HepG2 (cell line): Measurements from ENCODE around the gene VGLL3. TPM values are rescaled to one million over a fixed set of nuclear protein-coding genes. Genes with fewer than 3 reads are reported as not detected.

Experiments used
- ATAC-seq: fragments of 200-7000 bp; cut with Tn5 transposase; 3 replicates; pipeline ENCODE4 v1.9.1; 2020; ENCODE audit warnings: mild to moderate bottlenecking, moderate library complexity
- BruUV-seq: library from RNA; stranded (reverse); fragments of 400-500 nt; replicated peaks from 2 replicates; lab custom pipeline; 2021; lab: Mats Ljungman, UMichigan
- CTCF ChIA-PET: fragments of 300-600 bp; formaldehyde crosslinking; extraction: SDS; loops from one replicate; lab custom pipeline; 2021; ENCODE audit warnings: low total read pairs, inconsistent platforms, low intra/inter-chr PET ratio; lab: Yijun Ruan, JAX
- POLR2A ChIA-PET: fragments of 350-600 bp; sonication (Branson Sonifier 250); formaldehyde crosslinking; loops from one replicate; lab custom pipeline; 2020; ENCODE audit warnings: antibody characterized with exemption, inconsistent platforms; lab: Yijun Ruan, JAX
- DNase-seq: peaks from one replicate; pipeline ENCODE4 v3.0.0-alpha.2; 2015; ENCODE audit warnings: low spot score
- FAIRE-seq: peaks from 3 replicates; lab custom pipeline; 2011; peaks lifted over from hg19 to GRCh38; lab: Jason Lieb, UNC
- H2AFZ ChIP-seq: one replicate; pipeline ENCODE4 v1.6.1; 2011; ENCODE audit warnings: low read length, inconsistent platforms
- H3K27ac ChIP-seq: fragments of 300-600 bp; 3 replicates; pipeline ENCODE4 v1.8.0; 2011; ENCODE audit warnings: mixed run types, mild to moderate bottlenecking, mixed read lengths, low read length, inconsistent platforms; ENCODE audit not compliant: insufficient read depth; ENCODE audit errors: extremely low read length
- H3K27me3 ChIP-seq, 2 experiments: fragments of 200-600 bp in 1 of 2; 2 replicates in 1 of 2; 3 replicates in 1 of 2; pipeline versions ENCODE4 v1.6.0 to v1.8.0; 2011; ENCODE audit warnings: low read length in 2 of 2, mild to moderate bottlenecking in 2 of 2, moderate library complexity in 2 of 2, inconsistent platforms in 1 of 2; ENCODE audit not compliant: insufficient read depth in 2 of 2, control insufficient read depth in 1 of 2
- H3K36me3 ChIP-seq, 2 experiments: fragments of 200-600 bp in 1 of 2; replicated peaks in 1 of 2; 2 replicates in 1 of 2; 3 replicates in 1 of 2; pipeline versions ENCODE4 v1.5.1 to v1.8.0; 2011; ENCODE audit warnings: low read length in 2 of 2, inconsistent platforms in 1 of 2; ENCODE audit not compliant: insufficient read depth in 2 of 2, control insufficient read depth in 1 of 2
- H3K4me1 ChIP-seq: 2 replicates; pipeline ENCODE4 v1.5.1; 2012; ENCODE audit warnings: low read length, inconsistent platforms; ENCODE audit not compliant: insufficient read depth
- H3K4me2 ChIP-seq: 2 replicates; pipeline ENCODE4 v1.6.0; 2011; ENCODE audit warnings: low read depth, low read length, inconsistent platforms
- H3K4me3 ChIP-seq, 3 experiments: fragments of 200-600 bp in 1 of 3; sonication (generic), shearing (Covaris generic) in 1 of 3; replicated peaks in 1 of 3; 2 replicates each; pipeline ENCODE4 v1.5.1; 2011 to 2016; ENCODE audit warnings: low read length in 3 of 3, inconsistent platforms in 2 of 3, low read depth in 2 of 3, mild to moderate bottlenecking in 2 of 3, control low read depth in 1 of 3, mixed read lengths in 1 of 3; ENCODE audit not compliant: insufficient read depth in 1 of 3
- H3K79me2 ChIP-seq: one replicate; pipeline ENCODE4 v1.6.1; 2011; ENCODE audit warnings: low read length, inconsistent platforms; ENCODE audit not compliant: insufficient read depth
- H3K9ac ChIP-seq: 2 replicates; pipeline ENCODE4 v1.6.0; 2011; ENCODE audit warnings: mild to moderate bottlenecking, low read depth, low read length, inconsistent platforms; ENCODE audit not compliant: insufficient read depth
- H3K9me3 ChIP-seq: 2 replicates; pipeline ENCODE4 v1.5.1; 2012; ENCODE audit warnings: mild to moderate bottlenecking, low read length
- H4K20me1 ChIP-seq: 2 replicates; pipeline ENCODE4 v1.6.0; 2011; ENCODE audit warnings: inconsistent platforms, mild to moderate bottlenecking, low read length, moderate library complexity; ENCODE audit not compliant: insufficient read depth
- ATF1 ChIP-seq: IDR thresholded peaks from 2 replicates; pipeline ENCODE4 v1.6.1; 2016; ENCODE audit warnings: mild to moderate bottlenecking, control low read depth
- BORCS8-MEF2B ChIP-seq: sonication (generic); formaldehyde crosslinking; IDR thresholded peaks from 2 replicates; pipeline ENCODE4 v1.8.0; 2022; ENCODE audit warnings: mild to moderate bottlenecking, missing genetic modification reagents
- FOXA3 ChIP-seq: IDR thresholded peaks from 2 replicates; pipeline ENCODE4 v1.6.1; 2016; ENCODE audit warnings: missing genetic modification reagents, missing compliant biosample characterization
- GZF1 ChIP-seq: sonication (generic); formaldehyde crosslinking; IDR thresholded peaks from 2 replicates; pipeline ENCODE4 v1.5.1; 2020; ENCODE audit warnings: mild to moderate bottlenecking, missing genetic modification reagents
- KDM4B ChIP-seq: sonication (generic); formaldehyde crosslinking; IDR thresholded peaks from 2 replicates; pipeline ENCODE4 v1.4.0; 2020; ENCODE audit warnings: missing genetic modification reagents
- MEIS1 ChIP-seq: sonication (generic); formaldehyde crosslinking; IDR thresholded peaks from 2 replicates; pipeline ENCODE4 v1.9.0; 2021; ENCODE audit warnings: mild to moderate bottlenecking, missing genetic modification reagents, moderate library complexity, borderline replicate concordance
- PHB2 ChIP-seq: fragments of 450-650 bp; IDR thresholded peaks from 2 replicates; pipeline ENCODE4 v1.6.1; 2018; ENCODE audit not compliant: partially characterized antibody
- PLSCR1 ChIP-seq: sonication (generic); formaldehyde crosslinking; IDR thresholded peaks from 2 replicates; pipeline ENCODE4 v1.5.0; 2020; ENCODE audit warnings: missing genetic modification reagents, mild to moderate bottlenecking, borderline replicate concordance
- RXRA ChIP-seq: sonication (generic); formaldehyde crosslinking; IDR thresholded peaks from 2 replicates; pipeline ENCODE4 v1.5.1; 2020; ENCODE audit warnings: missing genetic modification reagents
- TBP ChIP-seq: sonication (generic); formaldehyde crosslinking; IDR thresholded peaks from 2 replicates; pipeline ENCODE4 v1.5.0; 2020; ENCODE audit warnings: missing genetic modification reagents
- TCF7 ChIP-seq: sonication (generic); IDR thresholded peaks from 2 replicates; pipeline ENCODE4 v1.6.1; 2016; ENCODE audit warnings: antibody characterized with exemption, low read depth
- TOE1 ChIP-seq: sonication (generic); formaldehyde crosslinking; IDR thresholded peaks from 2 replicates; pipeline ENCODE4 v1.4.0; 2020; ENCODE audit warnings: mild to moderate bottlenecking, missing genetic modification reagents
- ZBTB10 ChIP-seq: sonication (generic); formaldehyde crosslinking; IDR thresholded peaks from 2 replicates; pipeline ENCODE4 v1.4.0; 2020; ENCODE audit warnings: missing genetic modification reagents, borderline replicate concordance
- ZBTB37 ChIP-seq: sonication (generic); formaldehyde crosslinking; IDR thresholded peaks from 2 replicates; pipeline ENCODE4 v1.4.0; 2020; ENCODE audit warnings: mild to moderate bottlenecking, missing genetic modification reagents
- ZFP36L2 ChIP-seq: sonication (generic); formaldehyde crosslinking; IDR thresholded peaks from 2 replicates; pipeline ENCODE4 v1.4.0; 2020; ENCODE audit warnings: missing genetic modification reagents
- ZKSCAN8 ChIP-seq: IDR thresholded peaks from 2 replicates; pipeline ENCODE4 v1.6.1; 2016; ENCODE audit warnings: borderline replicate concordance, missing genetic modification reagents, missing compliant biosample characterization
- ZNF629 ChIP-seq: sonication (generic); formaldehyde crosslinking; conservative IDR thresholded peaks from 2 replicates; pipeline ENCODE4 v1.5.0; 2020; ENCODE audit warnings: missing genetic modification reagents
- ZNF878 ChIP-seq: sonication (generic); formaldehyde crosslinking; IDR thresholded peaks from 2 replicates; pipeline ENCODE4 v1.8.1; 2023; ENCODE audit warnings: mild to moderate bottlenecking, missing genetic modification reagents, moderate library complexity
- WGBS: methylation state at CpG from one replicate; pipeline ENCODE4 v1.1.6; 2017; ENCODE audit warnings: low lambda C conversion rate; 5-methylcytosine and 5-hydroxymethylcytosine counted together
- in situ Hi-C: cut with HindIII; loops from 2 replicates; pipeline ENCODE4 v1.10.0; 2017; ENCODE audit warnings: low pct_unique_long_range_greater_than_20kb; ENCODE audit not compliant: extremely low pct_ligation_motif_present
- intact Hi-C: fragments of 100-400 bp; cut with micrococcal nuclease; formaldehyde crosslinking; loops from one replicate; pipeline ENCODE4 v1.10.0; 2022; ENCODE audit not compliant: unreplicated experiment
- polyA plus RNA-seq, 8 experiments: library from polyadenylated mRNA; depleted of rRNA in 3 of 8; stranded (reverse) in 7 of 8; unstranded in 1 of 8; fragments of >200 nt; fragmentation: Illumina TruSeq in 4 of 8; extraction: Trizol in 4 of 8; gene quantifications; 2 replicates each; pipeline versions ENCODE4 v1.2.1 to v1.2.3, GENCODE V29; 2011 to 2016; ENCODE audit warnings: low read depth in 4 of 8, missing spikeins in 1 of 8, mixed read lengths in 1 of 8; ENCODE audit not compliant: insufficient read depth in 1 of 8
- total RNA-seq, 5 experiments: library from RNA; depleted of rRNA; stranded (reverse); fragments of >200 nt; fragmentation: Illumina TruSeq; extraction: Trizol; gene quantifications; 2 replicates each; pipeline ENCODE4 v1.2.3, GENCODE V29; 2016; ENCODE audit warnings: low read depth in 1 of 5
- TF ChIP-seq, protein P1 (sequence below): sonication (generic); formaldehyde crosslinking; IDR thresholded peaks from 2 replicates; pipeline ENCODE4 v1.5.0; 2020; ENCODE audit warnings: missing genetic modification reagents
- TF ChIP-seq, protein P2 (sequence below): sonication (generic); formaldehyde crosslinking; IDR thresholded peaks from 2 replicates; pipeline ENCODE4 v1.4.0; 2020; ENCODE audit warnings: missing genetic modification reagents

Gene VGLL3
- total and polyA plus RNA-seq, 2 of the 13 experiments (the other 11 are each of a cell fraction or from before 2014, with no cell fraction given): 0.03 to 0.07 TPM

- no peak for TF ChIP-seq ZBTB10 (CRISPR knock-in tag)
- TF ChIP-seq MEIS1: no peak
- TF ChIP-seq TOE1: no peak
- no peak for TF ChIP-seq KDM4B (CRISPR knock-in tag)
- TF ChIP-seq ZNF878 (CRISPR knock-in tag): no peak
- no peak for TF ChIP-seq ZNF629 (CRISPR knock-in tag)
- no peak for TF ChIP-seq PLSCR1 (CRISPR knock-in tag)
- TF ChIP-seq ZKSCAN8 (CRISPR knock-in tag): no peak
- no peak for TF ChIP-seq TBP
- TF ChIP-seq FOXA3 (CRISPR knock-in tag): no peak
- TF ChIP-seq, all 625 proteins: peak for 0
Observed at GRCh38 chr3:86954747-86955146, 36.2 kb downstream of the VGLL3 start (continued).

GRCh38 chr3:86954226-86954625 is 36.7 kb downstream of the VGLL3 start:
- ChIA-PET CTCF (no interaction called here), POLR2A (no interaction called here)
- Histone ChIP-seq H3K27ac (no peak overlapping the region), H3K27me3 (no peaks in the 10 kb centered on the region), H3K4me1 (no peaks in the 10 kb centered on the region), H3K4me3 (no peak overlapping the region), H3K36me3 (no peaks in the 10 kb centered on the region), H3K79me2 (no peaks in the 10 kb centered on the region), H3K9ac (no peak overlapping the region), H4K20me1 (no peaks in the 10 kb centered on the region), H3K9me3 (no peaks in the 10 kb centered on the region), H2AFZ (no peak overlapping the region), H3K4me2 (no peak overlapping the region)
- FAIRE-seq (no peak), ATAC-seq (no peak), DNase-seq (no peak)
- BruUV-seq: no TSS peak
- 0% methylated on average over 1 of the region's 1 CpG for WGBS
- in situ Hi-C loops (no loop called here), intact Hi-C loops (no loop called here)
- TF ChIP-seq, protein P1, sequence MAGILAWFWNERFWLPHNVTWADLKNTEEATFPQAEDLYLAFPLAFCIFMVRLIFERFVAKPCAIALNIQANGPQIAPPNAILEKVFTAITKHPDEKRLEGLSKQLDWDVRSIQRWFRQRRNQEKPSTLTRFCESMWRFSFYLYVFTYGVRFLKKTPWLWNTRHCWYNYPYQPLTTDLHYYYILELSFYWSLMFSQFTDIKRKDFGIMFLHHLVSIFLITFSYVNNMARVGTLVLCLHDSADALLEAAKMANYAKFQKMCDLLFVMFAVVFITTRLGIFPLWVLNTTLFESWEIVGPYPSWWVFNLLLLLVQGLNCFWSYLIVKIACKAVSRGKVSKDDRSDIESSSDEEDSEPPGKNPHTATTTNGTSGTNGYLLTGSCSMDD (CRISPR knock-in tag): no peak
- no peak for TF ChIP-seq ZBTB37 (CRISPR knock-in tag)
- no peak for TF ChIP-seq TCF7
- no peak for TF ChIP-seq ATF1 (CRISPR knock-in tag)
- TF ChIP-seq ZFP36L2 (CRISPR knock-in tag): no peak
- TF ChIP-seq, protein P2, sequence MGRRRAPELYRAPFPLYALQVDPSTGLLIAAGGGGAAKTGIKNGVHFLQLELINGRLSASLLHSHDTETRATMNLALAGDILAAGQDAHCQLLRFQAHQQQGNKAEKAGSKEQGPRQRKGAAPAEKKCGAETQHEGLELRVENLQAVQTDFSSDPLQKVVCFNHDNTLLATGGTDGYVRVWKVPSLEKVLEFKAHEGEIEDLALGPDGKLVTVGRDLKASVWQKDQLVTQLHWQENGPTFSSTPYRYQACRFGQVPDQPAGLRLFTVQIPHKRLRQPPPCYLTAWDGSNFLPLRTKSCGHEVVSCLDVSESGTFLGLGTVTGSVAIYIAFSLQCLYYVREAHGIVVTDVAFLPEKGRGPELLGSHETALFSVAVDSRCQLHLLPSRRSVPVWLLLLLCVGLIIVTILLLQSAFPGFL (CRISPR knock-in tag): no peak
- TF ChIP-seq GZF1 (CRISPR knock-in tag): no peak
- TF ChIP-seq BORCS8-MEF2B (CRISPR knock-in tag): no peak
- no peak for TF ChIP-seq RXRA (CRISPR knock-in tag)
- no peak for TF ChIP-seq PHB2
